ENCODE measurements around the gene TBC1D22A. TPM values are rescaled to one million over a fixed set of nuclear protein-coding genes. Genes with fewer than 3 reads are reported as not detected.

TBC1D22A gene
- total and polyA plus RNA-seq, 9 of the 15 experiments (the other 6 are each of a cell fraction or from before 2014, with no cell fraction given) = 0.20 to 11.5 (median 5.2) TPM

GRCh38 chr22:47207387-47207786 is 444.9 kb downstream of the TBC1D22A start:
- H2AFZ ChIP-seq (ENCODE audit: low read depth, low read length) = no peak overlapping the region
- H3K4me2 ChIP-seq (ENCODE audit: insufficient read depth, low read length) = no peak overlapping the region

More at GRCh38 chr22:47207387-47207786, 444.9 kb downstream of the TBC1D22A start:
- Histone ChIP-seq H3K79me2 (ENCODE audit: control insufficient read depth, insufficient read depth, low read length) (no peaks in the 10 kb centered on the region), H3K27me3 (ENCODE audit: control insufficient read depth in 2 of 2, insufficient read depth in 2 of 2, low read length in 2 of 2) (peaks cover 2 to 18% of the 10 kb centered on the region in 2 experiments; a peak in 2 of 5 replicates), H3K9me1 (ENCODE audit: control insufficient read depth, insufficient read depth, low read length) (no peaks in the 10 kb centered on the region), H3K9me3 (replicated peaks; ENCODE audit: control insufficient read depth, insufficient read depth, low read depth, low read length) (no peaks in the 10 kb centered on the region), H4K20me1 (replicated peaks; ENCODE audit: control insufficient read depth, insufficient read depth, low read length) (0 out of 2 replicates have a peak, but pooled peaks cover 3% of the 10 kb centered on the region), H3K9ac (ENCODE audit: insufficient read depth in 1 of 2, low read depth in 2 of 2, low read length in 2 of 2) (no peak overlapping the region), H3K4me3 (no peak overlapping the region), H3K4me1 (replicated peaks in 1 of 2; ENCODE audit: control insufficient read depth in 2 of 2, insufficient read depth in 2 of 2, low read length in 2 of 2) (no peaks in the 10 kb centered on the region; a peak in 1 of 5 replicates), H3K36me3 (ENCODE audit: control insufficient read depth, insufficient read depth, low read length) (no peaks in the 10 kb centered on the region), H3K27ac (ENCODE audit: extremely low read depth, low read depth, low read length) (no peak overlapping the region)
- intact Hi-C loops (cut with micrococcal nuclease) = no loop called here
- POLR2A ChIA-PET = no interaction called here
- TF ChIP-seq KAT8 (IDR thresholded peaks at IDR 0.05; ENCODE audit: low read depth) (no peak), ZNF253 (CRISPR knock-in tag; conservative IDR thresholded peaks at IDR 0.05) (no peak), MAFF (IDR thresholded peaks at IDR 0.05; ENCODE audit: low read length) (no peak), SMARCC2 (IDR thresholded peaks at IDR 0.05; ENCODE audit: low read depth) (no peak), CBX8 (IDR thresholded peaks at IDR 0.05; ENCODE audit: borderline replicate concordance, extremely low read depth, low read depth, low read length, poor library complexity, severe bottlenecking) (no peak), TRIM24 (IDR thresholded peaks at IDR 0.05) (no peak), ETV1 (tag; conservative IDR thresholded peaks at IDR 0.05; ENCODE audit: low read depth) (no peak), MIER1 (IDR thresholded peaks at IDR 0.05; ENCODE audit: low read depth) (no peak), ZNF316 (IDR thresholded peaks at IDR 0.05) (no peak), CEBPG (CRISPR knock-in tag; IDR thresholded peaks at IDR 0.05) (no peak), CEBPG (tag; conservative IDR thresholded peaks at IDR 0.05 in 1 of 2, IDR thresholded peaks at IDR 0.05 in 1 of 2) (no peak), HNRNPL (IDR thresholded peaks at IDR 0.05; ENCODE audit: low read depth, low read length) (no peak), ZNF140 (CRISPR knock-in tag; IDR thresholded peaks at IDR 0.05) (no peak), ZNF311 (CRISPR knock-in tag; IDR thresholded peaks at IDR 0.05) (no peak), SIX5 (IDR thresholded peaks at IDR 0.05; ENCODE audit: borderline replicate concordance in 1 of 2, insufficient read depth in 1 of 2, low read depth in 1 of 2, low read length in 2 of 2) (no peak), MYNN (IDR thresholded peaks at IDR 0.05) (no peak), MYNN (CRISPR knock-in tag; IDR thresholded peaks at IDR 0.05) (no peak), ZNF354B (CRISPR knock-in tag; IDR thresholded peaks at IDR 0.05) (no peak), CREM (IDR thresholded peaks at IDR 0.05; ENCODE audit: low read depth) (no peak), PHF8 (IDR thresholded peaks at IDR 0.05; ENCODE audit: borderline replicate concordance, low read length) (no peak)
- TF ChIP-seq, protein P1, sequence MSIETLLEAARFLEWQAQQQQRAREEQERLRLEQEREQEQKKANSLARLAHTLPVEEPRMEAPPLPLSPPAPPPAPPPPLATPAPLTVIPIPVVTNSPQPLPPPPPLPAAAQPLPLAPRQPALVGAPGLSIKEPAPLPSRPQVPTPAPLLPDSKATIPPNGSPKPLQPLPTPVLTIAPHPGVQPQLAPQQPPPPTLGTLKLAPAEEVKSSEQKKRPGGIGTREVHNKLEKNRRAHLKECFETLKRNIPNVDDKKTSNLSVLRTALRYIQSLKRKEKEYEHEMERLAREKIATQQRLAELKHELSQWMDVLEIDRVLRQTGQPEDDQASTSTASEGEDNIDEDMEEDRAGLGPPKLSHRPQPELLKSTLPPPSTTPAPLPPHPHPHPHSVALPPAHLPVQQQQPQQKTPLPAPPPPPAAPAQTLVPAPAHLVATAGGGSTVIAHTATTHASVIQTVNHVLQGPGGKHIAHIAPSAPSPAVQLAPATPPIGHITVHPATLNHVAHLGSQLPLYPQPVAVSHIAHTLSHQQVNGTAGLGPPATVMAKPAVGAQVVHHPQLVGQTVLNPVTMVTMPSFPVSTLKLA (conservative IDR thresholded peaks at IDR 0.05) = no peak
- TF ChIP-seq, protein P2, sequence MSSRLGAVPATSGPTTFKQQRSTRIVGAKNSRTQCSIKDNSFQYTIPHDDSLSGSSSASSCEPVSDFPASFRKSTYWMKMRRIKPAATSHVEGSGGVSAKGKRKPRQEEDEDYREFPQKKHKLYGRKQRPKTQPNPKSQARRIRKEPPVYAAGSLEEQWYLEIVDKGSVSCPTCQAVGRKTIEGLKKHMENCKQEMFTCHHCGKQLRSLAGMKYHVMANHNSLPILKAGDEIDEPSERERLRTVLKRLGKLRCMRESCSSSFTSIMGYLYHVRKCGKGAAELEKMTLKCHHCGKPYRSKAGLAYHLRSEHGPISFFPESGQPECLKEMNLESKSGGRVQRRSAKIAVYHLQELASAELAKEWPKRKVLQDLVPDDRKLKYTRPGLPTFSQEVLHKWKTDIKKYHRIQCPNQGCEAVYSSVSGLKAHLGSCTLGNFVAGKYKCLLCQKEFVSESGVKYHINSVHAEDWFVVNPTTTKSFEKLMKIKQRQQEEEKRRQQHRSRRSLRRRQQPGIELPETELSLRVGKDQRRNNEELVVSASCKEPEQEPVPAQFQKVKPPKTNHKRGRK (tag; IDR thresholded peaks at IDR 0.05) = no peak
- in situ Hi-C loops (cut with MboI) = no loop called here
- 0% methylated on average over 6 of the region's 6 CpGs for WGBS (ENCODE audit: insufficient coverage, low coverage, missing lambda C conversion rate)
- no peak for DNase-seq (ENCODE audit: extremely low read depth in 1 of 4, low spot score in 3 of 4)
- no TSS peak for BruUV-seq (replicated peaks)
- CTCF ChIA-PET (ENCODE audit: low intra/inter-chr PET ratio) = no interaction called here
- no peak for ATAC-seq
- FAIRE-seq = no peak

Measured in K562 (cell line).